GM12875 (cell line): Measurements from ENCODE around the gene KLK13.

ENCODE experiments used
- H3K4me3 ChIP-seq: one replicate; pipeline ENCODE4 v1.5.1; 2011; ENCODE audit warnings: low read depth, low read length, control low read depth
- CTCF ChIP-seq: IDR thresholded peaks from 2 replicates; pipeline ENCODE4 v1.5.1; 2011; ENCODE audit warnings: low read depth, mild to moderate bottlenecking, control low read depth, inconsistent platforms, low read length, moderate library complexity, borderline replicate concordance; ENCODE audit not compliant: insufficient read depth

Gene KLK13

GRCh38 chr19:51007488-51007887 is 57.4 kb downstream of the KLK13 start:
- H3K4me3 ChIP-seq, result no peak overlapping the region
- no peak for TF ChIP-seq CTCF

GRCh38 chr19:51006406-51006805 is 58.5 kb downstream of the KLK13 start:
- no peak for TF ChIP-seq CTCF
- H3K4me3 ChIP-seq, result no peak overlapping the region
